CD4-positive, alpha-beta T cell treated with Interleukin-6 at 100 ng/mL for 8 hours (primary cell): ENCODE results near the gene DFFB.

ENCODE experiments used
- DNase-seq: peaks from one replicate; pipeline ENCODE4 v3.0.0-alpha.2; 2020; ENCODE audit warnings: mixed read lengths, low spot score

Gene DFFB

GRCh38 chr1:3874736-3875135 lies 17.5 kb downstream of the DFFB start:
- DNase-seq = no peak

GRCh38 chr1:3876716-3877115 lies 19.4 kb downstream of the DFFB start:
- no peak for DNase-seq

- no peak for DNase-seq
These were observed 21.8 kb downstream of the DFFB start for GRCh38 chr1:3879099-3879498.

- no peak for DNase-seq
These were observed 22.6 kb downstream of the DFFB start for GRCh38 chr1:3879787-3880428.

- no peak for DNase-seq
These were observed 23.3 kb downstream of the DFFB start for GRCh38 chr1:3880429-3881192.

- no peak for DNase-seq
These were observed 23.9 kb downstream of the DFFB start for GRCh38 chr1:3881193-3881480.

GRCh38 chr1:3883194-3883925 lies 26.1 kb downstream of the DFFB start:
- no peak for DNase-seq

GRCh38 chr1:3884966-3885365 lies 27.7 kb downstream of the DFFB start:
- DNase-seq = no peak

- DNase-seq = no peak
These were observed 28.3 kb downstream of the DFFB start for GRCh38 chr1:3885611-3886010.

GRCh38 chr1:3886106-3886670 lies 28.9 kb downstream of the DFFB start:
- no peak for DNase-seq

GRCh38 chr1:3886691-3887090 lies 29.4 kb downstream of the DFFB start:
- no peak for DNase-seq

GRCh38 chr1:3888301-3888700 lies 31.0 kb downstream of the DFFB start:
- no peak for DNase-seq

GRCh38 chr1:3889936-3890335 lies 32.7 kb downstream of the DFFB start:
- no peak for DNase-seq

GRCh38 chr1:3890389-3891328 lies 33.4 kb downstream of the DFFB start:
- peak; percentile 18 for DNase-seq

- no peak for DNase-seq
These were observed 34.1 kb downstream of the DFFB start for GRCh38 chr1:3891329-3891865.

- no peak for DNase-seq
These were observed 35.5 kb downstream of the DFFB start for GRCh38 chr1:3892748-3893147.

GRCh38 chr1:3893190-3893589 lies 35.9 kb downstream of the DFFB start:
- no peak for DNase-seq

GRCh38 chr1:3894626-3895278 lies 37.5 kb downstream of the DFFB start:
- DNase-seq = no peak

GRCh38 chr1:3895279-3895950 lies 38.1 kb downstream of the DFFB start:
- DNase-seq = no peak

- no peak for DNase-seq
These were observed 38.7 kb downstream of the DFFB start for GRCh38 chr1:3895951-3896325.
